ENCODE results near the gene C6orf47.

Gene C6orf47

DNA sequence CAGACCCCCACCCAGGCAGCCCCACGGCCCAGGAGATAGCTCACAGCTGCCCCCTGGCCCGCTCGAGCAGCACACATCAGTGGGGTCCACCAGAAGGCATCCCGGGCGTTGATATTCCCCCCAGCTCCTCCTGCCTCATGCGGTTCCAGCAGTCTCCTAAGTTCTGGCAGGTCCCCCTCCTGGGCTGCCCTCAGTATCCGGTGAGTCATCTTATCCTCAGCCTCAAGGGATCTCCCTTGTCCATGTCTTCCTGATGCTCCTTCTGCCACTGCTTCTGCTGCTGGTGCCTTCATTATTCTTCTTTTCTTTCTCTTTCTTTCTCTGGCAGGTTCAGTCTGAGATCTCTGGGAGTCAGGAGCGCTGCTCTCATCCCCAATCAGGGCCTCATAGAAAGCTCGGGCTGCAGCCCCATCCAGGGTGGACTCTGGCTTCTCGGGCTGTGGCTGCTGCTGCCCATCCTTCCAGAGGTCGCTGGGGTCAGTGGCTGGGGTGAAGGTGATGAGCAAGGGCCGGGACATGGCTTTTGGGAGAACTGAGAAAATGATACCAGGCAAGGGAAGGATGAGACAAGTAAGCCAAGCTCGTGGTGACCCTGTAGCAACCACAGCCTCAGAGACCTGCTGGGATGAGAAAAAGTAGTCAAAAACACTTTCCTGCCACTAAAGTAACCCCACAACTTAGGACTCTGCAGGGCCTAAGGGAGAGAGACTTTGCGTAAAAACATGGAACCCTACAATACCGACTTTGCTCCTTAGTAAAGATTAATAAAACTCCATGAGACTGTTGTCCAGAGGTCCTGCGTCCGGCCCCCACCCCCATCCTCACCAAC, 3.6 kb upstream of the C6orf47 start:
- H3K9ac ChIP-seq (ENCODE audit: low read length) = peak overlapping the region; percentile 92
- H3K36me3 ChIP-seq (ENCODE audit: control insufficient read depth, low read depth, low read length) = peaks cover 36% of the 10 kb centered on the region
- no peaks in the 10 kb centered on the region for H3K27me3 ChIP-seq (ENCODE audit: control insufficient read depth, insufficient read depth, low read length)
- peaks cover 6% of the 10 kb centered on the region for H3K4me1 ChIP-seq (ENCODE audit: control insufficient read depth, low read depth, low read length)
- no peaks in the 10 kb centered on the region for H3K9me3 ChIP-seq (ENCODE audit: control insufficient read depth, low read depth, low read length)
- peak overlapping the region; percentile 84 for H3K4me3 ChIP-seq (ENCODE audit: low read length)
- peak overlapping the region; percentile 87 for H3K27ac ChIP-seq (ENCODE audit: low read length)

DNA sequence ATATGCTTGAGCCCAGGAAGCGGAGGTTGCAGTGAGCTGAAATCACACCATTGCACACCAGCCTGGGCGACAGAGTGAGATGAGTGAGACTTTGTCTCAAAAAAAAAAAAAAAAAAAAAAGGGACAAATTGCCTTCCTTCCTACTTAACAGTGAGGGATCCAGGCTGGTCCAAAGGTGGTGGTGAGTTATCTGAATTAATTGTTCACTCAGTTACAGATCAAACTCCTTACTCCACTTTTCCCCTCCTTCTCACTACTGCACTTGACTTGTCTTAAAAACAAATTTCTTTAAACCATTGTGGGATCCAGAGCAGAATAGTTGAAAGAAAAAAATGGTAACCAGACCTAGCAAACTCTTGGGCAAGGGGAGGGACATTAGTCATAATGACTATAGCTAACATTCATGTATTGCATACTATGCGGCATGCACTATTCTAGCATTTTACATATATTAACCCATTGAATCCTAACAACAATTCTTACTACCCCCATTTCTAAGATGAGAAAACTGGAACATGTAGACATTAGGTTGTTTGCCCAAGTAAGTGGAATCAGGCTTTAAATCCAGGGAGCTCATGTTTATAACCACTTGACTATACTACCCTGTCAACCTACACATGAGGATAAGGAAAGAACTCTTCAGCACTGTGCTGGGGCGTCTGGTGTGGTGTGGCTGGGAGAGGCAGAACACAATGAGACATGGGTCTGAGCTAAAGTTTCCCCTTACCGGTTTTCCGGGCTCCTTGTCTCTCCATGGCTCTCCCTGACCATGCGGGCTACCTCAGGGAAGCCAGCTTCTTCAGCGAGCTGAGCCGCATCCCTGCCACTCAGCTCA, 2.8 kb upstream of the C6orf47 start:
- H3K9ac ChIP-seq (ENCODE audit: low read length) = peak overlapping the region; percentile 92
- no peaks in the 10 kb centered on the region for H3K27me3 ChIP-seq (ENCODE audit: control insufficient read depth, insufficient read depth, low read length)
- H3K9me3 ChIP-seq (ENCODE audit: control insufficient read depth, low read depth, low read length) = no peaks in the 10 kb centered on the region
- H3K36me3 ChIP-seq (ENCODE audit: control insufficient read depth, low read depth, low read length) = peaks cover 27% of the 10 kb centered on the region
- H3K27ac ChIP-seq (ENCODE audit: low read length) = no peak overlapping the region
- H3K4me1 ChIP-seq (ENCODE audit: control insufficient read depth, low read depth, low read length) = peaks cover 6% of the 10 kb centered on the region
- H3K4me3 ChIP-seq (ENCODE audit: low read length) = peak overlapping the region; percentile 84

- H3K27me3 ChIP-seq (ENCODE audit: control insufficient read depth, insufficient read depth, low read length) = no peaks in the 10 kb centered on the region
- H3K9me3 ChIP-seq (ENCODE audit: control insufficient read depth, low read depth, low read length) = no peaks in the 10 kb centered on the region
- peaks cover 6% of the 10 kb centered on the region for H3K4me1 ChIP-seq (ENCODE audit: control insufficient read depth, low read depth, low read length)
- H3K9ac ChIP-seq (ENCODE audit: low read length) = no peak overlapping the region
- peaks cover 16% of the 10 kb centered on the region for H3K36me3 ChIP-seq (ENCODE audit: control insufficient read depth, low read depth, low read length)
- no peak overlapping the region for H3K27ac ChIP-seq (ENCODE audit: low read length)
- no peak overlapping the region for H3K4me3 ChIP-seq (ENCODE audit: low read length)
These were observed 1.6 kb upstream of the C6orf47 start for GRCh38 chr6:31662124-31662723.

DNA sequence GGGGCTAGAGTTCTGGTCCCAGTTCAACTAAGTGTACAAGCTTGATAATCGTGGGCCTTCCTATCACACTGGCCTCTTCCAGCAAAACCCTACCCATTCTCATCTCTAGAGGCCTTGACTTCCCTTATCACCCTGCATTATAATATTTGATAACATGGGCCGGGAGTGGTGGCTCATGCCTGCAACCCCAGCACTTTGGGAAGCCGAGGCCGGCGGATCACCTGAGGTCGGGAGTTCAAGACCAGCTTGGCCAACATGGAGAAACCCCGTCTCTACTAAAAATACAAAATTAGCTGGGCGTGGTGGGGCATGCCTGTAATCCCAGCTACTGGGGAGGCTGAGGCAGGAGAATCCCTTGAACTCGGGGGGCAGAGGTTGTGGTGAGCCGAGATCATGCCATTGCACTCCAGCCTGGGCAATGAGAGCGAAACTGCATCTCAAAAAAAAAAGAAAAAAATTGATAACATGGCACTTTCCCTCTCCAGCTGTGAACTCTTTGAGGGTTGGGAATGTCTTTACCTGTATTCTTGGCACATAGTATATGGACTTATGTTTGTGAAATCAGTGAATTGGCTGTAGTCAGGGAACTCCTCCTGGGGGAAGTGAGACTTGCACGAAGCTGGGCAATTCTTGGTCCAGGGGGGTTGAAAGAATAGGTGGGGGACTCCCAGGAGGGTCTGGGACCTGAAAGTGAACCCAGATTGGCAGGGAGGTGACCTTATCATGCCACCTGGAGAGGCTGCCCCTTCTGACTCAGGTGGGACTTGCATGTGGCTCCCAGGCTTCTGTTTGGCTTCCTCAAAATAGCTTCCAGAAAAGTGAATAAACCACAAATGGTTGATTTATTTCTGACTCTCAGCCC, 915 bp upstream of the C6orf47 start:
- Histone ChIP-seq H3K4me3 (ENCODE audit: low read length) (peak overlapping the region; percentile 69), H3K27ac (ENCODE audit: low read length) (peak overlapping the region; percentile 64), H3K9me3 (ENCODE audit: control insufficient read depth, low read depth, low read length) (no peaks in the 10 kb centered on the region), H3K4me1 (ENCODE audit: control insufficient read depth, low read depth, low read length) (peaks cover 6% of the 10 kb centered on the region), H3K36me3 (ENCODE audit: control insufficient read depth, low read depth, low read length) (peaks cover 11% of the 10 kb centered on the region), H3K27me3 (ENCODE audit: control insufficient read depth, insufficient read depth, low read length) (no peaks in the 10 kb centered on the region), H3K9ac (ENCODE audit: low read length) (peak overlapping the region; percentile 81)

GRCh38 chr6:31659649-31660380, 763 bp downstream of the C6orf47 start:
- Histone ChIP-seq H3K4me1 (ENCODE audit: control insufficient read depth, low read depth, low read length) (peaks cover 6% of the 10 kb centered on the region), H3K9ac (ENCODE audit: low read length) (peak overlapping the region; percentile 81), H3K27me3 (ENCODE audit: control insufficient read depth, insufficient read depth, low read length) (no peaks in the 10 kb centered on the region), H3K27ac (ENCODE audit: low read length) (peak overlapping the region; percentile 28), H3K36me3 (ENCODE audit: control insufficient read depth, low read depth, low read length) (peaks cover 11% of the 10 kb centered on the region), H3K9me3 (ENCODE audit: control insufficient read depth, low read depth, low read length) (no peaks in the 10 kb centered on the region), H3K4me3 (ENCODE audit: low read length) (peak overlapping the region; percentile 69)

- Histone ChIP-seq H3K27me3 (ENCODE audit: control insufficient read depth, insufficient read depth, low read length) (no peaks in the 10 kb centered on the region), H3K4me3 (ENCODE audit: low read length) (peak overlapping the region; percentile 69), H3K27ac (ENCODE audit: low read length) (no peak overlapping the region), H3K9me3 (ENCODE audit: control insufficient read depth, low read depth, low read length) (no peaks in the 10 kb centered on the region), H3K4me1 (ENCODE audit: control insufficient read depth, low read depth, low read length) (peaks cover 6% of the 10 kb centered on the region), H3K9ac (ENCODE audit: low read length) (peak overlapping the region; percentile 81), H3K36me3 (ENCODE audit: control insufficient read depth, low read depth, low read length) (peaks cover 11% of the 10 kb centered on the region)
These were observed 1.5 kb downstream of the C6orf47 start for GRCh38 chr6:31658983-31659648.

DNA sequence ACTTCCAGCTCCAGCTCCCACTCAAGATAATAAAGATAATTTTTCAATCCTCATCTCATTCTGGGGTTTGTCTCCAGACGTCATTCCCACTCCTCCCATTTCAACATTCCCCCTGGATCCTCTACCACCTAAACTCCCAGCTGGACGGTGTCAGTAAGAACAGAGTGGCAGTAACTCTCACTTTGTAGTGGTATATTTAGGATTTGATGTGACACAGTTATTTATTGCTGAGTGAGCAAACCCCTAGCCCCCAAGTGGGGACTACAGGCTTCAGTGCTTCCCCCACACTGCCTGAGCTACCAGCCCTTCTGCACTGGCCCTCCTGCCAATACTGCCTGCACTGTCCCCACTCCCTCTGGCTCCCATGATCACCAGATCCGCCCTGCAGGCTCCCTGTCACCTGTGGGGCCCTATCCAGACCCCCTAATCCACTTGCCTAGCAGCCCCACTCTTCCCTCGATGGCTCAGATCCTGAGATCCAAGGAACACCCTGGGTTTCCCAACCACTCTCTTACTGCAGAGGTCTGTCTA, 2.4 kb downstream of the C6orf47 start:
- no peak overlapping the region for H3K9ac ChIP-seq (ENCODE audit: low read length)
- H3K27ac ChIP-seq (ENCODE audit: low read length) = no peak overlapping the region

DNA sequence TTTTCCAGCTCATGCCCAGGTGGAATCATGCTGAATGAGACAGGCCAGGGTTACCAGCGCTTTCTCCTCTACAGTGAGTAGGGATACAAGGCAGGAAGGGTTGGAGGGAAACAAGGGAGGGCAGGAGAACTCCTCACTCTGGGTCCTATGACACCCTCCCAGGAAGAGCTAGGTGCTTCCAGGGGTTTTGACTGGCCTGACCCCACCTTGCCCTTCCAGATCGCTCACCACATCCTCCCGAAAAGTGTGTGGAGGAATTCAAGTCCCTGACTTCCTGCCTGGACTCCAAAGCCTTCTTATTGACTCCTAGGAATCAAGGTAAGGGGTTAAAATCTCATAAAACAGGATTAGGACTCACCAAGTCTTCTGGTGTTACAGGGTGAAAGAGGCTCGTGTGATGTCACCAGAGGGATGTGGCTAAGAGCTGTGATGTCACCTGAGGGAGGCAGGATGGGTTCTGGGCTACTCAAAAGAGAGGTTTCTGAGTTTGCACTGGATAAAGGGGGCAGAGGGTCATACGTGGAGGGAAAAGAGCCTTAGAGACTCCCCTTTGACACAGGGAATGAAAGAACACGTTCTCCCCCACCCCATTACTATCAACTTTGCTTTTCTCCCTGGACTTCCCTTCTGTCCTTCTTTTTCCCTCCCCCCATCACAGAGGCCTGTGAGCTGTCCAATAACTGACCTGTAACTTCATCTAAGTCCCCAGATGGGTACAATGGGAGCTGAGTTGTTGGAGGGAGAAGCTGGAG, 3.0 kb downstream of the C6orf47 start:
- no peak overlapping the region for H3K9ac ChIP-seq (ENCODE audit: low read length)
- H3K27me3 ChIP-seq (ENCODE audit: control insufficient read depth, insufficient read depth, low read length) = no peaks in the 10 kb centered on the region
- no peak overlapping the region for H3K27ac ChIP-seq (ENCODE audit: low read length)
- peaks cover 3% of the 10 kb centered on the region for H3K4me1 ChIP-seq (ENCODE audit: control insufficient read depth, low read depth, low read length)
- no peaks in the 10 kb centered on the region for H3K9me3 ChIP-seq (ENCODE audit: control insufficient read depth, low read depth, low read length)
- no peak overlapping the region for H3K4me3 ChIP-seq (ENCODE audit: low read length)
- H3K36me3 ChIP-seq (ENCODE audit: control insufficient read depth, low read depth, low read length) = peaks cover 5% of the 10 kb centered on the region

More for the DNA sequence above, 2.4 kb downstream of the C6orf47 start:
- Histone ChIP-seq H3K27me3 (ENCODE audit: control insufficient read depth, insufficient read depth, low read length) (no peaks in the 10 kb centered on the region), H3K9me3 (ENCODE audit: control insufficient read depth, low read depth, low read length) (no peaks in the 10 kb centered on the region), H3K4me3 (ENCODE audit: low read length) (no peak overlapping the region), H3K36me3 (ENCODE audit: control insufficient read depth, low read depth, low read length) (peaks cover 6% of the 10 kb centered on the region), H3K4me1 (ENCODE audit: control insufficient read depth, low read depth, low read length) (peaks cover 3% of the 10 kb centered on the region)

DNA sequence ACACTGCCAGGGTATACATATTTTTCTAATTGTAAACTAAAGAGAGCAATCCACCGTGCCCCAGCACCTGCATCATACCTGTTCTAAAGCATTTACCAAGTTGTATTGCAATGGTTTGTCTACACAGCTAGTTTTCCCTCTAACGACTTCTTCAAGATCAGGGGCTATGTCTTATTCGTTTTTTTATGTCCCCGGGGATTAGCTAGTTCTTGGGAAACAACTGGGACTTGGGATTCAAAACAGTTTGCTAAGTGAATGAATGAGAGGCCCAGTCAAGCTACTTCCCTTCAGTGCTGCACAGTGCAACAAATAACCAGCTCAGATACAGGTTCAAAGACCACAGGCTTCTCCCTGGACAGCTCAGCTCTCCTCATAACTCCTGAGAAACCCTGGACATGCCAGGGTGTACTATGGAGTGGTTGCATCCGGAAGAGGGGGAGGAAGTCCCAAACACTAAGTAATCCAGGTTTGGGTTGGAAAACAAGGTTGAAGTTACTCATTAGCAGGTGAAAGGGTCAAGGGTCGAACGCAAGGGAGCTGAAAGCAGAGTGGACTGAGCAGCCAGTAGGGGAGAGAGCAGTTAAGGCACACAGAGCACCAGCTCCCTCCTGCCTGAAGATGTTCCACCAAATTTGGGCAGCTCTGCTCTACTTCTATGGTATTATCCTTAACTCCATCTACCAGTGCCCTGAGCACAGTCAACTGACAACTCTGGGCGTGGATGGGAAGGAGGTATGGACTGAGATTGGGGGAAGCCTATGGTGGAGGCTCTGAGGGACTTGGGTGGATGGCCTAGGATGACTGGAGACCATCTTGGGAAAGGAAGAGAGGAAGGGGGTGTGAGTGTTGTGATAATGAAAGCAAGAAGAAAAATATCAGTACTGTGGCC, 5.0 kb downstream of the C6orf47 start, which contains the start of gene APOM:
TSS of gene APOM (plus strand) at position 546 of the 889 bp plus-strand sequence. CDS start at position 619, 73 bp downstream.
- H3K4me1 ChIP-seq (ENCODE audit: control insufficient read depth, low read depth, low read length) = peaks cover 9% of the 10 kb centered on the region
- no peaks in the 10 kb centered on the region for H3K9me3 ChIP-seq (ENCODE audit: control insufficient read depth, low read depth, low read length)
- no peak within 1 kb of the TSS for H3K27ac ChIP-seq (ENCODE audit: low read length)
- H3K4me3 ChIP-seq (ENCODE audit: low read length) = no peak within 1 kb of the TSS
- H3K27me3 ChIP-seq (ENCODE audit: control insufficient read depth, insufficient read depth, low read length) = no peaks in the 10 kb centered on the region
- H3K36me3 ChIP-seq (ENCODE audit: control insufficient read depth, low read depth, low read length) = peaks cover 4% of the 10 kb centered on the region
- H3K9ac ChIP-seq (ENCODE audit: low read length) = no peak within 1 kb of the TSS

Measured in iPS-18a (cell line).